Measurements from ENCODE around the gene SPATA1. TPM values are rescaled to one million over a fixed set of nuclear protein-coding genes. Genes with fewer than 3 reads are reported as not detected.
"Not testable (repeated sequence)": the region's sequence is repeated elsewhere in the genome, so short reads cannot be mapped to it uniquely, and the experiment has no call there.

The SPATA1 gene
- total and polyA plus RNA-seq, 9 of the 15 experiments (the other 6 are each of a cell fraction or from before 2014, with no cell fraction given): 0.79 to 2.9 (median 1.5) TPM

GRCh38 chr1:84507887-84508286 is 1.7 kb downstream of the SPATA1 start:
- Histone ChIP-seq H3K36me3 (ENCODE audit: control insufficient read depth, insufficient read depth, low read length) (peaks cover 23% of the 10 kb centered on the region), H2AFZ (ENCODE audit: low read depth, low read length) (peak overlapping the region; percentile 91), H3K4me1 (replicated peaks in 1 of 2; ENCODE audit: control insufficient read depth in 2 of 2, insufficient read depth in 2 of 2, low read length in 2 of 2) (peaks cover 4 to 10% of the 10 kb centered on the region in 2 experiments; a peak in 4 of 5 replicates), H3K9ac (ENCODE audit: insufficient read depth in 1 of 2, low read depth in 2 of 2, low read length in 2 of 2) (peak overlapping the region; percentile 74 to 98; a peak in 3 of 4 replicates), H3K79me2 (ENCODE audit: control insufficient read depth, insufficient read depth, low read length) (peaks cover 52% of the 10 kb centered on the region), H3K4me3 (peak overlapping the region; percentile 69), H4K20me1 (replicated peaks; ENCODE audit: control insufficient read depth, insufficient read depth, low read length) (peaks cover 18% of the 10 kb centered on the region), H3K4me2 (ENCODE audit: insufficient read depth, low read length) (peak overlapping the region; percentile 73), H3K27ac (ENCODE audit: extremely low read depth, low read depth, low read length) (peak overlapping the region; percentile 97)
- in situ Hi-C loops (cut with MboI); H3K9me1 ChIP-seq (ENCODE audit: control insufficient read depth, insufficient read depth, low read length); H3K9me3 ChIP-seq (replicated peaks; ENCODE audit: control insufficient read depth, insufficient read depth, low read depth, low read length); FAIRE-seq; CTCF ChIA-PET (ENCODE audit: low intra/inter-chr PET ratio); ATAC-seq; H3K27me3 ChIP-seq (ENCODE audit: control insufficient read depth in 2 of 2, insufficient read depth in 2 of 2, low read length in 2 of 2); BruUV-seq (replicated peaks); TF ChIP-seq CEBPG (CRISPR knock-in tag; IDR thresholded peaks at IDR 0.05): not testable (repeated sequence)
- POLR2A ChIA-PET: interaction anchor here (1.0 kb wide), 1 partner anchor 14 kb away, joined by 3 read pairs; no protein-coding TSS in a partner anchor
- DNase-seq (ENCODE audit: extremely low read depth in 1 of 4, low spot score in 3 of 4): peak in 1 of 4 experiments; percentile 29
- intact Hi-C loops (cut with micrococcal nuclease): loop anchor here (2.0 to 10.0 kb wide), 3 partner anchors 113 to 203 kb away; partner anchors contain the start of gene SAMD13
- WGBS (ENCODE audit: insufficient coverage, low coverage, missing lambda C conversion rate): 31% methylated on average over 14 of the region's 14 CpGs
- TF ChIP-seq, protein P1, sequence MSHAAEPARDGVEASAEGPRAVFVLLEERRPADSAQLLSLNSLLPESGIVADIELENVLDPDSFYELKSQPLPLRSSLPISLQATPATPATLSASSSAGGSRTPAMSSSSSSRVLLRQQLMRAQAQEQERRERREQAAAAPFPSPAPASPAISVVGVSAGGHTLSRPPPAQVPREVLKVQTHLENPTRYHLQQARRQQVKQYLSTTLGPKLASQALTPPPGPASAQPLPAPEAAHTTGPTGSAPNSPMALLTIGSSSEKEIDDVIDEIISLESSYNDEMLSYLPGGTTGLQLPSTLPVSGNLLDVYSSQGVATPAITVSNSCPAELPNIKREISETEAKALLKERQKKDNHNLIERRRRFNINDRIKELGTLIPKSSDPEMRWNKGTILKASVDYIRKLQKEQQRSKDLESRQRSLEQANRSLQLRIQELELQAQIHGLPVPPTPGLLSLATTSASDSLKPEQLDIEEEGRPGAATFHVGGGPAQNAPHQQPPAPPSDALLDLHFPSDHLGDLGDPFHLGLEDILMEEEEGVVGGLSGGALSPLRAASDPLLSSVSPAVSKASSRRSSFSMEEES (CRISPR knock-in tag; IDR thresholded peaks at IDR 0.05): peak; percentile 20
- TF ChIP-seq HBP1 (CRISPR knock-in tag; IDR thresholded peaks at IDR 0.05) (0 out of 2 replicates have a peak, but pooled peaks have one; percentile 23), RBFOX2 (IDR thresholded peaks at IDR 0.05; ENCODE audit: low read depth, low read length) (peak; percentile 14; the same call in 1 of the 2 replicates), CEBPG (tag; conservative IDR thresholded peaks at IDR 0.05 in 1 of 2, IDR thresholded peaks at IDR 0.05 in 1 of 2) (0 out of 4 replicates have a peak, but pooled peaks of 1 of the 2 experiments have one; percentile 9), MECOM (CRISPR knock-in tag; IDR thresholded peaks at IDR 0.05) (peak; percentile 14; the same call in 1 of the 2 replicates), L3MBTL2 (IDR thresholded peaks at IDR 0.05) (peak; percentile 73), ADNP (tag; IDR thresholded peaks at IDR 0.05) (peak; percentile 76), CC2D1A (IDR thresholded peaks at IDR 0.05) (peak; percentile 65; the same call in 1 of the 2 replicates)
- TF ChIP-seq, protein P2, sequence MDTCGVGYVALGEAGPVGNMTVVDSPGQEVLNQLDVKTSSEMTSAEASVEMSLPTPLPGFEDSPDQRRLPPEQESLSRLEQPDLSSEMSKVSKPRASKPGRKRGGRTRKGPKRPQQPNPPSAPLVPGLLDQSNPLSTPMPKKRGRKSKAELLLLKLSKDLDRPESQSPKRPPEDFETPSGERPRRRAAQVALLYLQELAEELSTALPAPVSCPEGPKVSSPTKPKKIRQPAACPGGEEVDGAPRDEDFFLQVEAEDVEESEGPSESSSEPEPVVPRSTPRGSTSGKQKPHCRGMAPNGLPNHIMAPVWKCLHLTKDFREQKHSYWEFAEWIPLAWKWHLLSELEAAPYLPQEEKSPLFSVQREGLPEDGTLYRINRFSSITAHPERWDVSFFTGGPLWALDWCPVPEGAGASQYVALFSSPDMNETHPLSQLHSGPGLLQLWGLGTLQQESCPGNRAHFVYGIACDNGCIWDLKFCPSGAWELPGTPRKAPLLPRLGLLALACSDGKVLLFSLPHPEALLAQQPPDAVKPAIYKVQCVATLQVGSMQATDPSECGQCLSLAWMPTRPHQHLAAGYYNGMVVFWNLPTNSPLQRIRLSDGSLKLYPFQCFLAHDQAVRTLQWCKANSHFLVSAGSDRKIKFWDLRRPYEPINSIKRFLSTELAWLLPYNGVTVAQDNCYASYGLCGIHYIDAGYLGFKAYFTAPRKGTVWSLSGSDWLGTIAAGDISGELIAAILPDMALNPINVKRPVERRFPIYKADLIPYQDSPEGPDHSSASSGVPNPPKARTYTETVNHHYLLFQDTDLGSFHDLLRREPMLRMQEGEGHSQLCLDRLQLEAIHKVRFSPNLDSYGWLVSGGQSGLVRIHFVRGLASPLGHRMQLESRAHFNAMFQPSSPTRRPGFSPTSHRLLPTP (IDR thresholded peaks at IDR 0.05; ENCODE audit: borderline replicate concordance, extremely low read depth, insufficient read length): peak; percentile 39
- TF ChIP-seq, protein P3, sequence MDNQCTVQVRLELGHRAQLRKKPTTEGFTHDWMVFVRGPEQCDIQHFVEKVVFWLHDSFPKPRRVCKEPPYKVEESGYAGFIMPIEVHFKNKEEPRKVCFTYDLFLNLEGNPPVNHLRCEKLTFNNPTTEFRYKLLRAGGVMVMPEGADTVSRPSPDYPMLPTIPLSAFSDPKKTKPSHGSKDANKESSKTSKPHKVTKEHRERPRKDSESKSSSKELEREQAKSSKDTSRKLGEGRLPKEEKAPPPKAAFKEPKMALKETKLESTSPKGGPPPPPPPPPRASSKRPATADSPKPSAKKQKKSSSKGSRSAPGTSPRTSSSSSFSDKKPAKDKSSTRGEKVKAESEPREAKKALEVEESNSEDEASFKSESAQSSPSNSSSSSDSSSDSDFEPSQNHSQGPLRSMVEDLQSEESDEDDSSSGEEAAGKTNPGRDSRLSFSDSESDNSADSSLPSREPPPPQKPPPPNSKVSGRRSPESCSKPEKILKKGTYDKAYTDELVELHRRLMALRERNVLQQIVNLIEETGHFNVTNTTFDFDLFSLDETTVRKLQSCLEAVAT (IDR thresholded peaks at IDR 0.05): 0 out of 4 replicates have a peak, but pooled peaks of 1 of the 2 experiments have one; percentile 44
